Liver (tissue), 3 donors: ENCODE data around the gene KIAA0513.

Experiments used
- SP1 ChIP-seq: IDR thresholded peaks from 2 replicates; pipeline ENCODE4 v1.6.1; 2018; ENCODE audit warnings: antibody characterized with exemption, mild to moderate bottlenecking
- TF ChIP-seq, protein P1 (sequence below): IDR thresholded peaks from 2 replicates; pipeline ENCODE4 v1.6.1; 2016; ENCODE audit warnings: antibody characterized with exemption, mild to moderate bottlenecking
- TF ChIP-seq, protein P2 (sequence below): fragments of 150-350 bp; IDR thresholded peaks from 2 replicates; pipeline ENCODE4 v1.5.1; 2017; ENCODE audit warnings: improper control_type of control experiment, low read depth, low read length; ENCODE audit not compliant: missing input control
- donor health status: healthy.
- donor health status: healthy.

DNA sequence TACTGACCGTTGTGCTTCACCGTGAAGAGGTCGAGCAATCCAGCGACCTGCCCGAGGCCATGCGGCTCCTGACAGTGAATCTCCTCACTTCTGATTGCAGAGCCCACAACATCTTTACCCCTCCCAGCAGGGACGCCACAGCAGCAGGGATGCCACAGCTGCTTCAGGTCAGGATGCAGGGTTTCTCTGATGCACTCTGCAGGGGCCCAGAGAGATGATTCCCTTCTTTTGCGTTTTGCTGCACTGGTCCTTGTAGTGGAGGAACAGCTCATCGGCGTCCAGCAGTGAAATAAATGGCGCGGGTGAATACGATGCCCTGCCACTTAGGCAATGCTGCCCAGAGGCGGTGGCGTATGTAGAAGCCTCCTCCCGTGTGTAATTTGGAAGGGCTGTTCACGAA is 5.6 kb downstream of the KIAA0513 start:
- no peak for TF ChIP-seq SP1
- TF ChIP-seq, protein P1, sequence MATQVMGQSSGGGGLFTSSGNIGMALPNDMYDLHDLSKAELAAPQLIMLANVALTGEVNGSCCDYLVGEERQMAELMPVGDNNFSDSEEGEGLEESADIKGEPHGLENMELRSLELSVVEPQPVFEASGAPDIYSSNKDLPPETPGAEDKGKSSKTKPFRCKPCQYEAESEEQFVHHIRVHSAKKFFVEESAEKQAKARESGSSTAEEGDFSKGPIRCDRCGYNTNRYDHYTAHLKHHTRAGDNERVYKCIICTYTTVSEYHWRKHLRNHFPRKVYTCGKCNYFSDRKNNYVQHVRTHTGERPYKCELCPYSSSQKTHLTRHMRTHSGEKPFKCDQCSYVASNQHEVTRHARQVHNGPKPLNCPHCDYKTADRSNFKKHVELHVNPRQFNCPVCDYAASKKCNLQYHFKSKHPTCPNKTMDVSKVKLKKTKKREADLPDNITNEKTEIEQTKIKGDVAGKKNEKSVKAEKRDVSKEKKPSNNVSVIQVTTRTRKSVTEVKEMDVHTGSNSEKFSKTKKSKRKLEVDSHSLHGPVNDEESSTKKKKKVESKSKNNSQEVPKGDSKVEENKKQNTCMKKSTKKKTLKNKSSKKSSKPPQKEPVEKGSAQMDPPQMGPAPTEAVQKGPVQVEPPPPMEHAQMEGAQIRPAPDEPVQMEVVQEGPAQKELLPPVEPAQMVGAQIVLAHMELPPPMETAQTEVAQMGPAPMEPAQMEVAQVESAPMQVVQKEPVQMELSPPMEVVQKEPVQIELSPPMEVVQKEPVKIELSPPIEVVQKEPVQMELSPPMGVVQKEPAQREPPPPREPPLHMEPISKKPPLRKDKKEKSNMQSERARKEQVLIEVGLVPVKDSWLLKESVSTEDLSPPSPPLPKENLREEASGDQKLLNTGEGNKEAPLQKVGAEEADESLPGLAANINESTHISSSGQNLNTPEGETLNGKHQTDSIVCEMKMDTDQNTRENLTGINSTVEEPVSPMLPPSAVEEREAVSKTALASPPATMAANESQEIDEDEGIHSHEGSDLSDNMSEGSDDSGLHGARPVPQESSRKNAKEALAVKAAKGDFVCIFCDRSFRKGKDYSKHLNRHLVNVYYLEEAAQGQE: no peak
- TF ChIP-seq, protein P2, sequence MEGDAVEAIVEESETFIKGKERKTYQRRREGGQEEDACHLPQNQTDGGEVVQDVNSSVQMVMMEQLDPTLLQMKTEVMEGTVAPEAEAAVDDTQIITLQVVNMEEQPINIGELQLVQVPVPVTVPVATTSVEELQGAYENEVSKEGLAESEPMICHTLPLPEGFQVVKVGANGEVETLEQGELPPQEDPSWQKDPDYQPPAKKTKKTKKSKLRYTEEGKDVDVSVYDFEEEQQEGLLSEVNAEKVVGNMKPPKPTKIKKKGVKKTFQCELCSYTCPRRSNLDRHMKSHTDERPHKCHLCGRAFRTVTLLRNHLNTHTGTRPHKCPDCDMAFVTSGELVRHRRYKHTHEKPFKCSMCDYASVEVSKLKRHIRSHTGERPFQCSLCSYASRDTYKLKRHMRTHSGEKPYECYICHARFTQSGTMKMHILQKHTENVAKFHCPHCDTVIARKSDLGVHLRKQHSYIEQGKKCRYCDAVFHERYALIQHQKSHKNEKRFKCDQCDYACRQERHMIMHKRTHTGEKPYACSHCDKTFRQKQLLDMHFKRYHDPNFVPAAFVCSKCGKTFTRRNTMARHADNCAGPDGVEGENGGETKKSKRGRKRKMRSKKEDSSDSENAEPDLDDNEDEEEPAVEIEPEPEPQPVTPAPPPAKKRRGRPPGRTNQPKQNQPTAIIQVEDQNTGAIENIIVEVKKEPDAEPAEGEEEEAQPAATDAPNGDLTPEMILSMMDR: no peak
